Measurements from ENCODE around the gene PCSK5. TPM values are rescaled to one million over a fixed set of nuclear protein-coding genes. Genes with fewer than 3 reads are reported as not detected.

PCSK5 gene
- polyA plus RNA-seq, 1 donor (not counting 4 experiments of a cell fraction or from before 2014, with no cell fraction given), result 1.9 TPM

DNA sequence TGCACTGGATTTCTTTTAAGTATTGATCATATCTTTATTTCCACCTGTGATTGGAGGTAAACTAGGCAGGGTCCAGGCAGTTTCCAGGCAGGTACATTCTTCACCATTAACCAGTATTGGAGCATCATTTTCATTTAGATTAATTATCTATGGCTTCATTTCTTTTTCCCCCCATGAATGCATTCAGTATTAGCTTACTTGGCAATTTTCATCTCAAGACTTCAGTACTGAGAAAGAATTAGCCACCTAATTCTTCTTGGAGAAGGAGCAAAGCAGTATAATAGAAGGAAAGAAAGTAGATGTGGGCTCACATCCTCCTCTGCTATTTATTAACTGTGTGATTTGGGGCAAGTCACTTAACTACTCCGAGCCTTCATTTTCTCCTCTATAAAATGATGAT lies 295.0 kb downstream of the PCSK5 start:
- Histone ChIP-seq H3K27ac (ENCODE audit: control insufficient read depth, insufficient read depth, low read length) (no peak overlapping the region), H2AFZ (ENCODE audit: control insufficient read depth, low read length) (no peak overlapping the region), H3K27me3 (ENCODE audit: control insufficient read depth, extremely low read depth, insufficient read depth, low read length) (no peaks in the 10 kb centered on the region), H3K4me2 (ENCODE audit: control insufficient read depth, extremely low read depth, insufficient read depth, low read depth, low read length) (no peak overlapping the region), H3K79me2 (ENCODE audit: control insufficient read depth, insufficient read depth, low read length) (no peaks in the 10 kb centered on the region), H4K20me1 (ENCODE audit: control insufficient read depth, extremely low read depth, insufficient read depth, low read length) (no peaks in the 10 kb centered on the region), H3K9me1 (ENCODE audit: control insufficient read depth, extremely low read depth, insufficient read depth, low read length) (no peaks in the 10 kb centered on the region), H3K36me3 (ENCODE audit: control insufficient read depth in 2 of 2, extremely low read depth in 1 of 2, insufficient read depth in 2 of 2, low read length in 2 of 2) (no peaks in the 10 kb centered on the region), H3K4me3 (ENCODE audit: control insufficient read depth in 2 of 3, extremely low read depth in 1 of 3, insufficient read depth in 2 of 3, low read depth in 1 of 3, low read length in 3 of 3) (no peak overlapping the region), H3K9ac (ENCODE audit: control insufficient read depth, extremely low read depth, insufficient read depth, low read length) (no peak overlapping the region), H3K9me3 (ENCODE audit: control insufficient read depth, low read depth, low read length) (no peaks in the 10 kb centered on the region), H3K4me1 (ENCODE audit: control insufficient read depth, extremely low read depth, insufficient read depth, low read length) (peaks cover 12% of the 10 kb centered on the region)
- DNase-seq (ENCODE audit: low read depth, low spot score) (no peak), FAIRE-seq (no peak)
- TF ChIP-seq, protein P1, sequence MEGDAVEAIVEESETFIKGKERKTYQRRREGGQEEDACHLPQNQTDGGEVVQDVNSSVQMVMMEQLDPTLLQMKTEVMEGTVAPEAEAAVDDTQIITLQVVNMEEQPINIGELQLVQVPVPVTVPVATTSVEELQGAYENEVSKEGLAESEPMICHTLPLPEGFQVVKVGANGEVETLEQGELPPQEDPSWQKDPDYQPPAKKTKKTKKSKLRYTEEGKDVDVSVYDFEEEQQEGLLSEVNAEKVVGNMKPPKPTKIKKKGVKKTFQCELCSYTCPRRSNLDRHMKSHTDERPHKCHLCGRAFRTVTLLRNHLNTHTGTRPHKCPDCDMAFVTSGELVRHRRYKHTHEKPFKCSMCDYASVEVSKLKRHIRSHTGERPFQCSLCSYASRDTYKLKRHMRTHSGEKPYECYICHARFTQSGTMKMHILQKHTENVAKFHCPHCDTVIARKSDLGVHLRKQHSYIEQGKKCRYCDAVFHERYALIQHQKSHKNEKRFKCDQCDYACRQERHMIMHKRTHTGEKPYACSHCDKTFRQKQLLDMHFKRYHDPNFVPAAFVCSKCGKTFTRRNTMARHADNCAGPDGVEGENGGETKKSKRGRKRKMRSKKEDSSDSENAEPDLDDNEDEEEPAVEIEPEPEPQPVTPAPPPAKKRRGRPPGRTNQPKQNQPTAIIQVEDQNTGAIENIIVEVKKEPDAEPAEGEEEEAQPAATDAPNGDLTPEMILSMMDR (optimal IDR thresholded peaks at IDR 0.05 in 1 of 3, IDR thresholded peaks at IDR 0.05 in 1 of 3, conservative IDR thresholded peaks at IDR 0.05 in 1 of 3; ENCODE audit: extremely low read depth in 1 of 3, insufficient read depth in 2 of 3, low read length in 3 of 3), result no peak
- TF ChIP-seq EZH2 (IDR thresholded peaks at IDR 0.05; ENCODE audit: low read length), result no peak
- dilution Hi-C loops (cut with MboI; ENCODE audit: extremely low pct_ligation_motif_present, low sequenced_read_pairs), result no loop called here

DNA sequence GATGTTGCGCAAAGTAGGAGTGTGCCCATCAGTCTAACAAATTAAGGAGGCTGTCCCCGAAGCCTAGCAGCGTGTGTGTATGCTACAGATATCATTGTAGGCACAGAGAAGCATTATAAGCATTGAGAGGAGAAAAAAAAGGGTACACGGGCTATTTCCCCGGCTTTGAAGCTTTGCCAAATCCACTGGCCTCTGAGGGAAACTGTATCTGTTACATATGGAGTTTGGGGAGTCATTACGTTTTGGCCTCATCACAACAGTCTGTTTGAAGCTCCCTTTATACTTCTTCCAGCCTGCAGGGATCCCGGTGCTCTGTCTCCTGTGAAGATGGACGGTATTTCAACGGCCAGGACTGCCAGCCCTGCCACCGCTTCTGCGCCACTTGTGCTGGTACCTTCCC lies 297.8 kb downstream of the PCSK5 start:
- H3K27ac ChIP-seq (ENCODE audit: control insufficient read depth, insufficient read depth, low read length), result no peak overlapping the region
- no peaks in the 10 kb centered on the region for H3K9me3 ChIP-seq (ENCODE audit: control insufficient read depth, low read depth, low read length)
- no peaks in the 10 kb centered on the region for H3K27me3 ChIP-seq (ENCODE audit: control insufficient read depth, extremely low read depth, insufficient read depth, low read length)
- FAIRE-seq (no peak), DNase-seq (ENCODE audit: low read depth, low spot score) (no peak)
- H2AFZ ChIP-seq (ENCODE audit: control insufficient read depth, low read length), result no peak overlapping the region
- H3K4me2 ChIP-seq (ENCODE audit: control insufficient read depth, extremely low read depth, insufficient read depth, low read depth, low read length), result no peak overlapping the region
- no peak overlapping the region for H3K4me3 ChIP-seq (ENCODE audit: control insufficient read depth in 2 of 3, extremely low read depth in 1 of 3, insufficient read depth in 2 of 3, low read depth in 1 of 3, low read length in 3 of 3)
- no peaks in the 10 kb centered on the region for H3K9me1 ChIP-seq (ENCODE audit: control insufficient read depth, extremely low read depth, insufficient read depth, low read length)
- H3K9ac ChIP-seq (ENCODE audit: control insufficient read depth, extremely low read depth, insufficient read depth, low read length), result no peak overlapping the region
- dilution Hi-C loops (cut with MboI; ENCODE audit: extremely low pct_ligation_motif_present, low sequenced_read_pairs), result no loop called here
- no peaks in the 10 kb centered on the region for H4K20me1 ChIP-seq (ENCODE audit: control insufficient read depth, extremely low read depth, insufficient read depth, low read length)
- TF ChIP-seq, protein P1 (optimal IDR thresholded peaks at IDR 0.05 in 1 of 3, IDR thresholded peaks at IDR 0.05 in 1 of 3, conservative IDR thresholded peaks at IDR 0.05 in 1 of 3; ENCODE audit: extremely low read depth in 1 of 3, insufficient read depth in 2 of 3, low read length in 3 of 3), result no peak
- TF ChIP-seq EZH2 (IDR thresholded peaks at IDR 0.05; ENCODE audit: low read length), result no peak
- H3K79me2 ChIP-seq (ENCODE audit: control insufficient read depth, insufficient read depth, low read length), result no peaks in the 10 kb centered on the region
- H3K4me1 ChIP-seq (ENCODE audit: control insufficient read depth, extremely low read depth, insufficient read depth, low read length), result no peaks in the 10 kb centered on the region
- H3K36me3 ChIP-seq (ENCODE audit: control insufficient read depth in 2 of 2, extremely low read depth in 1 of 2, insufficient read depth in 2 of 2, low read length in 2 of 2), result no peaks in the 10 kb centered on the region
